ENCODE measurements around the gene RER1. TPM values are rescaled to one million over a fixed set of nuclear protein-coding genes. Genes with fewer than 3 reads are reported as not detected.

The RER1 gene
- total RNA-seq, 4 donors from 2014 or later: 73.5 to 101 (median 83.7) TPM

- H3K4me1 ChIP-seq: no peaks in the 10 kb centered on the region
- no peaks in the 10 kb centered on the region for H3K36me3 ChIP-seq
- intact Hi-C loops (cut with DNase I): no loop called here
- H3K27ac ChIP-seq: no peak overlapping the region
- H3K27me3 ChIP-seq: no peaks in the 10 kb centered on the region
- H3K4me3 ChIP-seq (replicated peaks in 1 of 3): no peak overlapping the region
- TF ChIP-seq POLR2A (IDR thresholded peaks at IDR 0.05) (no peak), CTCF (IDR thresholded peaks at IDR 0.05) (no peak)
- no peak for DNase-seq
- H3K9me3 ChIP-seq: no peaks in the 10 kb centered on the region
- 91 to 94% methylated on average over 50 to 56 of the region's 59 CpGs for WGBS, 2 donors
Observed at GRCh38 chr1:2348346-2349325, 43.0 kb upstream of the RER1 start.

- WGBS, 2 donors: 87% methylated on average over 9 of the region's 9 CpGs
Observed at GRCh38 chr1:2349806-2350205, 41.8 kb upstream of the RER1 start.

GRCh38 chr1:2350501-2350900, 41.1 kb upstream of the RER1 start:
- WGBS, 2 donors: 81 to 84% methylated on average over 7 to 10 of the region's 10 CpGs
- intact Hi-C loops (cut with DNase I): no loop called here
- no peak for DNase-seq
- no peaks in the 10 kb centered on the region for H3K27me3 ChIP-seq
- TF ChIP-seq CTCF (IDR thresholded peaks at IDR 0.05) (no peak), POLR2A (IDR thresholded peaks at IDR 0.05) (no peak)
- no peak overlapping the region for H3K27ac ChIP-seq
- H3K36me3 ChIP-seq: no peaks in the 10 kb centered on the region
- no peaks in the 10 kb centered on the region for H3K9me3 ChIP-seq
- no peaks in the 10 kb centered on the region for H3K4me1 ChIP-seq
- no peak overlapping the region for H3K4me3 ChIP-seq (replicated peaks in 1 of 3)

More at GRCh38 chr1:2349806-2350205, 41.8 kb upstream of the RER1 start:
- DNase-seq: no peak
- H3K27ac ChIP-seq: no peak overlapping the region
- TF ChIP-seq POLR2A (IDR thresholded peaks at IDR 0.05): no peak
- H3K9me3 ChIP-seq: no peaks in the 10 kb centered on the region
- intact Hi-C loops (cut with DNase I): no loop called here
- no peaks in the 10 kb centered on the region for H3K27me3 ChIP-seq
- H3K4me1 ChIP-seq: no peaks in the 10 kb centered on the region
- no peaks in the 10 kb centered on the region for H3K36me3 ChIP-seq
- no peak overlapping the region for H3K4me3 ChIP-seq (replicated peaks in 1 of 3)

GRCh38 chr1:2350911-2351655, 40.6 kb upstream of the RER1 start:
- no peaks in the 10 kb centered on the region for H3K36me3 ChIP-seq
- intact Hi-C loops (cut with DNase I): no loop called here
- H3K9me3 ChIP-seq: no peaks in the 10 kb centered on the region
- no peak for DNase-seq
- no peak overlapping the region for H3K4me3 ChIP-seq (replicated peaks in 1 of 3)
- TF ChIP-seq CTCF (IDR thresholded peaks at IDR 0.05) (no peak), POLR2A (IDR thresholded peaks at IDR 0.05) (no peak)
- H3K4me1 ChIP-seq: no peaks in the 10 kb centered on the region
- no peak overlapping the region for H3K27ac ChIP-seq
- 80 to 89% methylated on average over 23 to 29 of the region's 31 CpGs for WGBS, 2 donors
- H3K27me3 ChIP-seq: no peaks in the 10 kb centered on the region

- Histone ChIP-seq H3K4me1 (no peaks in the 10 kb centered on the region), H3K9me3 (no peaks in the 10 kb centered on the region), H3K27ac (no peak overlapping the region), H3K4me3 (replicated peaks in 1 of 3) (no peak overlapping the region), H3K27me3 (no peaks in the 10 kb centered on the region), H3K36me3 (no peaks in the 10 kb centered on the region)
- intact Hi-C loops (cut with DNase I): no loop called here
- TF ChIP-seq CTCF (IDR thresholded peaks at IDR 0.05) (no peak), POLR2A (IDR thresholded peaks at IDR 0.05) (no peak)
- DNase-seq: no peak
- 88 to 97% methylated on average over 8 of the region's 8 CpGs for WGBS, 2 donors
Observed at GRCh38 chr1:2351723-2352122, 39.9 kb upstream of the RER1 start.
